GM18873 (cell line): ENCODE results near the gene PARP16.
"Not testable (repeated sequence)": the region's sequence is repeated elsewhere in the genome, so short reads cannot be mapped to it uniquely, and the experiment has no call there.

Experiments
- ATAC-seq: cut with Tn5 transposase; IDR thresholded peaks from one replicate; pipeline ENCODE4 v1.9.1; 2021; ENCODE audit warnings: mild to moderate bottlenecking, moderate library complexity, moderate number of reproducible peaks; ENCODE audit not compliant: unreplicated experiment, low FRiP score

PARP16 gene

GRCh38 chr15:65285291-65286068 lies 1.2 kb downstream of the PARP16 start:
- no peak for ATAC-seq

- ATAC-seq: no peak
Observed at GRCh38 chr15:65278480-65278879, 8.2 kb downstream of the PARP16 start.

DNA sequence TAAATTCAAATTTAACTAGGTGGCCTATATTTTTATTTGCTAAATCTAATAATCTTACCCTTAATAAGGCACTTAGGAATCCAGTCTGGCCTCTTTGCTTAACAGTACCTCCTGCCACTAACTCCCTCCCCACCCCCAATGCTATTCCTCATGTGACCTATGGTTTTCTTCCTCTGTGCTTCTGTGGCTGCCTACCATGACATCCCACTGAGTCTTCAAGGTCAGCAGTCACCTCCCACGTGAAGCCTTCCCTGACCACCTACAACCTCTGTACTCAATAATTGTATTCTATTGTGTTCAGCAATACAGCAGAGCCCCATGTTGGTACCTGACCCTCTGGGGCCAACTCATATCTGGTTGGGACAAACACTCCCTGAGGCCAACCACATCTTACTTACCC lies 9.7 kb downstream of the PARP16 start:
- no peak for ATAC-seq

DNA sequence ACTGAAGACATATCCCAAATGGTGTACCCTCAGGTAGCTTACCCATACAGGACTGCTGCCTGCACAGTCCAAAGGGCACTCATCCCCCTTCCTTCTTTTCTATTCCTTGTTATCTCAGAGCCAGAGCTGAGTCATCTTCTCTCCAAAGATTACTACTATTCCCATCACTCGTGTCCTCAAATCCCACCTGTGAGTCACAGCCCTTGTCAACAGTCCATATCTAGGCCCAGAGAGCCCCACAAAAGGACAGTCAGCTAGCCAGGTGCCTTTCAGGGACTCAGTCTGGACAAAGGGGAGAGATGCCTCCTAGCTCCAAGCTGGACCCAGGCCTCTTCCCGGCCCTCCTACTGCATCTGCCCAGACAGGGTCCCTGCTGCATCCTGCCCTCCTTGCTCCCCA lies 11.0 kb downstream of the PARP16 start:
- no peak for ATAC-seq

DNA sequence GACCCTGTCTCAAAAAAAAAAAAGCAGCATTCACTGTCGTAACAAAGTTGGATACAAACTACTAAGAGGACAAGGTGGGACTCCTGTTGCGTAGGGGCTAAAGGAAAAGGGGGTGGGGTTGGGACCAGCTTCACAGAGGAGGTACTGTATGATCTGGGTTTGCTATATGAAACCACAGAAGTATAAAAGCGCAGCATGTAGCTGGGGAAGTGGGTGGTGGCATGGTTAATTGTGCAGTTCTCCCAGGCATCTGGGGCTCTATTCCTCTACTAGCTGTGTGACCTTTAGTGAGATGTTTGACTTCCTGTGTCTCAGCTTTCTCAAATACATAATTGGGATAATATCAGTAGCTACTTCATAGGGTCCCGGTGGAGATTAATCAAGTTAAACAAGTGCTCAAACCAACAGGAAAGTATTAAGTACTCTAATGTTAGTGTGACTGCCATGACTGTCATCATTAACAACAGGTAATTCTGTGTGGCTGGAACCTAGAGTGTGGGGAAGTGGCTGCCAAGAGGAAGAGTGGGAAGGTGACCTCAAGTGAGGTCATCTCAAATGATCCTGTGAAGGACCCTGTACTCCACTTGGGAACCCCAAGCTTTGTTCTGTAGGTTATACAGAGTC lies 11.5 kb downstream of the PARP16 start:
- ATAC-seq: no peak

GRCh38 chr15:65270811-65271545 lies 15.7 kb downstream of the PARP16 start:
- ATAC-seq: not testable (repeated sequence)

GRCh38 chr15:65268411-65268810 lies 18.3 kb downstream of the PARP16 start:
- ATAC-seq: no peak

DNA sequence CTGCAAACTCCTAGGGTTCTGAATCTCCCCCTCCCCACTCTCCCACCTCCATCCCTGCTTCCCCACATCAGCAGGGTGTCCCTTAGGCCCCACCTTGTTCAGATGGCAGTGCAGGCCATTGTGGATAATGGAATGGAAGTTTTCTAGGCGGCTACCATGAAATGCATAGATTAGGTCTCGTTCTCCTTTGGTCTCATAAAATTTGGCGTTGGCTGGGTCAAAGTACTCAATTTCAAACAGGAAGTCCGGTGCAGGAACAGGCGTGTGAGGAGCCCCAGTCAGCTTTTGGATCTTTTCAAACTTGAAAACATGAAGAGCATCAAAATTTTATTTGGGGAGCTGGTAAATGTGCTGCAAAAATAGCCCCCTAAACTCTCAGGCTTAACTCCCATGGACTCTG lies 20.2 kb downstream of the PARP16 start:
- ATAC-seq: no peak

- ATAC-seq: no peak
Observed at GRCh38 chr15:65264863-65265430, 21.7 kb downstream of the PARP16 start.

GRCh38 chr15:65263313-65263712 lies 23.4 kb downstream of the PARP16 start:
- no peak for ATAC-seq

- no peak for ATAC-seq
Observed at GRCh38 chr15:65260968-65261367, 25.7 kb downstream of the PARP16 start.

DNA sequence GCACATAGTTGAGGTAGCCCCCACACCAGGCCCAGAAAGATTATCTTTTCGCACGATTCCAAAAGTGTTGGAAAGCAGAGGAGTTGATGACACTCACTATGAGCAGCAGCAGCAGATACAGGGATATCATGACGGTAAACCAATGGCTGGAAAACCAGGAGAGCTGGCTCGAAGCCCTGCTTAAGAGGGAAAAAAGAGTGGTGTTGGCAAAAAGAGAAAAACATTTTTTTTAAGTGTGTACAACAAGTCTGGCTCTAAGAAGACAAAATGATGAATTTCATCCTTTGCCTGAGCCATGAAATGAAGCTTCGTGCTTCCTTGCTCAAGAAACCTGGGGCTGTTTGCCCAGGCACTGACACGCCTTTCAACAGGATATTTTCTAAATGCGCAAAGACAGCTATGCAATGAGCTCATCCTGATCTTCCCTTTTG lies 27.3 kb downstream of the PARP16 start:
- no peak for ATAC-seq

DNA sequence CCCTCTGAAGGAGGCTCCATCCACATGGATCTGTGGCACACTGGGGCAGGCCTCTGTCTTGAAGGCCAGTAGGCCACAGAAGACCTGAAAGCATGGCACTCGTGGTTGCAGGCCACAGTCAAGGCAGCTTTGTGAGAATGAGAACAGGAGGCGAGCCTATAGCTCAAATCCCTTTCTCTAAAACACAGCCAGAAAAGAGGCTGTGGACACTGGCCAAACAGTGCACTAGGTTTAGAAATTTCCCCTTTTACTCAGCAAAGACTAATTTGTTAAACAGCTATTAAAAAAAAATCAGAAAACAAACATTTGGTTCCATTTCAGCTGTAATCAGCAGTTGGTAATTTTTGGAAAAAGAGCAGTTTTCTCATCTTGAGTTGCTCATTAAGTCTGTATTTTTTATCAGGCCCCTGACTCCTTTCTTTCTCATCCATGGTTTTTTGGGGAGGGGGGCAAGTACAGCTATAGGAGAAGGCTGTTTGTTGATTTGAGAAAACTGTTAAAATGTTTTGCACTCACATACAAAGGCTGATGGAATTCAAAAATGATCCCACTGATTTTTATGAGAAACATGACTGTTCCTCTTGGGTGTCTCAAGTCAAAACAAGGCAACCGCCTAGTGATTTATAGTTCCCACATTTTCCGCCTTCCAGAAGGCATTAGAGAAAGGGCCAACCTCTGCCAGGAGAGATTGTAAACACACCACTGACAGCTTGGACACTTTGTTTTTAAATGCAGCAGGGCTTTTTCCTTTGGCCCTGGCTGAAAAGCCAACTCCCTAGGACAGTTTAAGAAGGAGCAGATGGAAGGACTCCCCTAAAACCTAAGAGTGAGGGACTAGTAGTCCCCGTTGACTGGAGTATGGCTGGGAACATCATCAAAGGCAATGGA lies 28.1 kb downstream of the PARP16 start:
- ATAC-seq: no peak

DNA sequence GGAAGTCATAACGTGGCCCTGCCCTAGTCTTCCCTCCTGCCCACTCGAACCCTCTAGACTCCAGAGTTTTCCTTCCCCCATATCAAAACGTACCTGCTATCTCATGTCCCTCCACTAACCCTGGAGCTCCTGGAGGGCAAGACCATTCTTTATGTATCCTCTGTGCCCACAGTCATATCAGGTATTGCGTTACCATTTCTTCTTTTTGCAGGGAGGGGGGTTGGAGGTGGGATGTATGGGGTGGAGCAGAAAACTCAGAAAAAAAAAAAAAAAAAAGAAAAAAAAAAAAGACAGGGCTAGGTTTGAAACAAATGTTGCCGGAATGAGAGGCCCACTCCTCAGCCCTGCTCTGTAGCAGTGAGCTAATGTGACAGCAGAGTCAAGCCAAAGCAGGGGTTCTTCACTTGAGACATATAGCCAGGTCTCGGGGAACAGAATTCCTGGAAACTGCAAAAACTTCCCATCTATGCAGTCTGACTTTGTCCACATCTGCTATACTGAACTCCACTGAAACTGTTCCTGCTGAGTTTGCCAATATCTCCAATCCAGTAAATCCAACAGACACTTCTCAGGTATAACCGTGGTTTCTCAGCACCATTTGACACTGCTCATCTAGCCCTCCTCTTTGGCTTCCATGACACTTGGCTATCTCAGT lies 31.1 kb downstream of the PARP16 start:
- no peak for ATAC-seq

DNA sequence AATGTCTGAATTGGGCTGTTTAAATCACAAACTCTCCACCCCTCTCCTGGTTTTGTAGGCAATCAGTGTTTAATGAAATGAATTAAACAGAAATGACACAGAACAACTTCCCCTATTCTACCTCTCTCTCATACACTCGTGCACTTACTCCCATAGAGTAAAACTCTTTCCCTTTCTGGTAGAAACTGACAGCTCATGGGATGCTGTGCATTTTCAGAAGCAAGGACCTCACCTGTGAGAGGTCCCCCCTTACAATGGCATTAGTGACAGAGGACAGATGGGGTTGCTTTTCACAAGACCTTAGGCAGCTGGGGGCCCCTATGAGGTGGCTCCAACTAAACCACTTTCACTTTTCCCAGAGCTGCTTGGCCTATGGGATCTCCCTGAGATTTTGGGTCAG lies 31.9 kb downstream of the PARP16 start:
- ATAC-seq: no peak

- no peak for ATAC-seq
Observed at GRCh38 chr15:65254356-65254755, 32.3 kb downstream of the PARP16 start.

DNA sequence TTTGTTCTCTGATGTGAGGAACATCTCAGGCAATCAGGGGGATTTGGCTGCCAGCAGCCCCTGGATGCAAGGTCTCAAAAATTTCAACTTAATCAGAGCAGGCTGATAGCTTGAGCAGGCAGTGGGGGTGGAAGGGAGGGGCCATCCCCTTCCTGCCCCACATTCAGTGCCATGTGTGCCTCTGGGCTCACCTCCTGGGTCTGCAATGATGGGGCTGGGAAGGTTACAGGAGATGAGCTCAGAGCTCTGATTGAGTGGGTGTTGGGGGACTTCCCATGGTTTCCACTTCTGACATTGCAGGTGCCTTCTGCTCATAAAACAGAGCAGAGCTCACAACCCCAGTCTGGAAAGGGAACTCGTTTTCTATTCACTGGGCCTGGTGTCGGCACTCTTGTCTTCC lies 37.0 kb downstream of the PARP16 start:
- ATAC-seq: no peak

DNA sequence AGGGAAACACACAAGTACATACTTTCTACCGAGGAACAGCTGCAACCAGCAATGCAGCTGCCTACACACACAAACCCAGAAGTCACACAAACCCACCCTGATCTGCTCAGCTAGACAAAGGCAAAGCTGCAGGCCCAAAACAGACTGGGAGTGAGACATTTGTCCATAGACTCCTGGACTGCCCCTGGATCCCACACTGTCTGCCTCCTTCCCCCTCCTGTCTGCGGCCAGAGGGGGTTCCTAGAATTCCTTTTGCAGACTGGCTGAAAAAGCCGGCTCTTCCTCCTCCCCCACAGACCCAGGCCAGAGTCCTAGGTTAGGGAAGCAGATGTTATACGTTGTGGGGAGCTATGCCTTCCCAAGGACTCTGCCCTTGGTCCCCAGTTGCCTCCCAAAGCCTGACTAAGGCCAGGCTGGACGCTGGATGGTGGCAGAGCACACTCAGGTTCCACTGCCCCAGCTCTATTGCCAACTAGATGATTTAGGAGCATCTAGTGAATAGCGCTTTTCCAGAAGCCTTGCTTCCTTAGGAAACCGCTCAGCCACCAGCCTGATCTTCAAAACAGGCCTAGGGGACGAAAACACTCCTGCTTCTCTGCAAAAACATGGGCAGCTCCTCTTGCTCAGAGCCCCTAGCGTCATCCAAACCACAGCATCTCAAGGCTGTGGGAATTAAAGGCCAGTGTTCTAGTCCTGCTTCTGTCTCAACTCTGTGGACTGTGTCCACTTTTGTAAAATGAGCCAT lies 38.0 kb downstream of the PARP16 start:
- no peak for ATAC-seq

DNA sequence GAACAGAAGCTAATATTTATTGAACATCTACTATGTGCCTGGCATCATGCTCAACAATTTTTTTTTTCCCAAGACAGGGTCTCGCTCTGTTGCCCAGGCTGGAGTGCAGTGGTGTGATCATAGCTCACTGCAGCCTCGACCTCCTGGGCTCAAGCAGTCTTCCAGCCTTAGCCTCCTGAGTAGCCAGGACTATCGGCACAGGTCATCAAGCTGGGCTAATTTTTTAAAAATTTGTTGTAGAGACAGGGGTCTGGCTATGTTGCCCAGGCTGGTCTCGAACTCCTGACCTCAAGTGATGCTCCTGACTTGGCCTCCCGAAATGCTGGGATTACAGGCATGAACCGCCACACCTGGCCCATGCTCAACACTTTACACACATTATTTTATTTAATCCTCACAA lies 39.7 kb downstream of the PARP16 start:
- no peak for ATAC-seq
